ENCODE results near the gene ZBTB3.

The ZBTB3 gene

GRCh38 chr11:62753736-62754603 lies at the start of gene ZBTB3:
TSS of gene ZBTB3 (minus strand) at chr11:62754160. CDS start at chr11:62753664, 496 bp downstream.
- peak within 1 kb of the TSS; percentile 89 for H3K4me3 ChIP-seq (ENCODE audit: low read depth, low read length)

DNA sequence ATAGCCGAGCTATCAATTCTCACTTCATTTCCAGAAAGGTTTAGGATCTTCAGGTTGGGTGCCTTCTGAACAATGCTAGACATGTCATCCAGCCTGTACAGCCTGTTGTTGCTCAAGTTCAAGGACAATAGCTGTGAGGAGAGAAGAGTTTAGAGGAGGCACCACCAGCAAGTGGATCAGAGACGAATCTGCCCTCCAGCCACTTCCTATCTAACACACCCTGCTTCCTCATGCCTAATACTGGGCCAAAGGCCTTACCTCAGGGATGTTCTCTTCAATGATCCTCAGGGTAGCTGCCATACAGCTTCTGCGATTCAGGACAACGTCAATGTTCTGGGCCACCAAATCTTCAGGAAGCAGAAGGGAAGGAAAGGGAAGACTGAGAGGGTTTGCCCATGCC lies 47.1 kb upstream of the ZBTB3 start:
- H3K4me1 ChIP-seq (ENCODE audit: control insufficient read depth, insufficient read depth, low read length) = peaks cover 1% of the 10 kb centered on the region; the same call in 1 of the 2 replicates
- no peak overlapping the region for H3K4me3 ChIP-seq (ENCODE audit: low read depth, low read length)
- H3K36me3 ChIP-seq (ENCODE audit: control insufficient read depth, insufficient read depth, low read length) = peaks cover 73% of the 10 kb centered on the region
- no peaks in the 10 kb centered on the region for H3K9me3 ChIP-seq (ENCODE audit: control insufficient read depth, insufficient read depth, low read depth, low read length)
- H3K9ac ChIP-seq (ENCODE audit: low read length) = no peak overlapping the region
- H3K27ac ChIP-seq (ENCODE audit: low read depth, low read length) = no peak overlapping the region
- H3K27me3 ChIP-seq (ENCODE audit: control insufficient read depth, insufficient read depth, low read length) = no peaks in the 10 kb centered on the region

More at GRCh38 chr11:62753736-62754603, at the start of gene ZBTB3:
- Histone ChIP-seq H3K9ac (ENCODE audit: low read length) (peak within 1 kb of the TSS; percentile 75), H3K27ac (ENCODE audit: low read depth, low read length) (peak within 1 kb of the TSS; percentile 22), H3K9me3 (ENCODE audit: control insufficient read depth, insufficient read depth, low read depth, low read length) (no peaks in the 10 kb centered on the region), H3K4me1 (ENCODE audit: control insufficient read depth, insufficient read depth, low read length) (peaks cover 14% of the 10 kb centered on the region; the same call in 1 of the 2 replicates), H3K27me3 (ENCODE audit: control insufficient read depth, insufficient read depth, low read length) (no peaks in the 10 kb centered on the region), H3K36me3 (ENCODE audit: control insufficient read depth, insufficient read depth, low read length) (peaks cover 25% of the 10 kb centered on the region)

DNA sequence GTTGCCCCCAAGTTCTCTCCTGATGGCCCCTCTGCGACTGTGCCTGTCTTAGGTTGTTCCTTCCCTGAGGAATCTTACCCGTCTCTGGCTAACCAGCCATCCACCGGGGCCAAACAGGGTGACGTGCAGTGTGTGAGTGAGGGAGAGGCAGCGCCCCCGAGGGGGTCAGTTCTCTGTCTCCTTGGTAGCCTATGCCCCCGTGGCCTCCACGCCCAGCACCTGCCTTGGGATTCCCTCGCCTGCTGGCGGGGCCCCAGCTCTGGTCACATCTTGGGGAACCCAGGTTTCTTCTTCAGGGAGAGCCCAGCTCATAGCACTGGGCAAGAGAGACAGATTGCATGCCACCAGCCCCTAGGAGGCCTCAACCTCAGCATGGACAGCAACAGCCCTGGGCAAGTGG lies 45.5 kb upstream of the ZBTB3 start:
- Histone ChIP-seq H3K9me3 (ENCODE audit: control insufficient read depth, insufficient read depth, low read depth, low read length) (no peaks in the 10 kb centered on the region), H3K27ac (ENCODE audit: low read depth, low read length) (no peak overlapping the region), H3K36me3 (ENCODE audit: control insufficient read depth, insufficient read depth, low read length) (peaks cover 88% of the 10 kb centered on the region)

GRCh38 chr11:62796281-62796680 lies 42.3 kb upstream of the ZBTB3 start:
- no peaks in the 10 kb centered on the region for H3K27me3 ChIP-seq (ENCODE audit: control insufficient read depth, insufficient read depth, low read length)
- H3K36me3 ChIP-seq (ENCODE audit: control insufficient read depth, insufficient read depth, low read length) = peaks cover 86% of the 10 kb centered on the region
- H3K4me3 ChIP-seq (ENCODE audit: low read depth, low read length) = no peak overlapping the region
- no peaks in the 10 kb centered on the region for H3K9me3 ChIP-seq (ENCODE audit: control insufficient read depth, insufficient read depth, low read depth, low read length)
- H3K9ac ChIP-seq (ENCODE audit: low read length) = no peak overlapping the region
- no peak overlapping the region for H3K27ac ChIP-seq (ENCODE audit: low read depth, low read length)
- H3K4me1 ChIP-seq (ENCODE audit: control insufficient read depth, insufficient read depth, low read length) = peaks cover 8% of the 10 kb centered on the region

More for the DNA sequence above, 45.5 kb upstream of the ZBTB3 start:
- H3K4me1 ChIP-seq (ENCODE audit: control insufficient read depth, insufficient read depth, low read length) = no peaks in the 10 kb centered on the region
- peak overlapping the region; percentile 10 for H3K9ac ChIP-seq (ENCODE audit: low read length)
- no peaks in the 10 kb centered on the region for H3K27me3 ChIP-seq (ENCODE audit: control insufficient read depth, insufficient read depth, low read length)
- H3K4me3 ChIP-seq (ENCODE audit: low read depth, low read length) = no peak overlapping the region

DNA sequence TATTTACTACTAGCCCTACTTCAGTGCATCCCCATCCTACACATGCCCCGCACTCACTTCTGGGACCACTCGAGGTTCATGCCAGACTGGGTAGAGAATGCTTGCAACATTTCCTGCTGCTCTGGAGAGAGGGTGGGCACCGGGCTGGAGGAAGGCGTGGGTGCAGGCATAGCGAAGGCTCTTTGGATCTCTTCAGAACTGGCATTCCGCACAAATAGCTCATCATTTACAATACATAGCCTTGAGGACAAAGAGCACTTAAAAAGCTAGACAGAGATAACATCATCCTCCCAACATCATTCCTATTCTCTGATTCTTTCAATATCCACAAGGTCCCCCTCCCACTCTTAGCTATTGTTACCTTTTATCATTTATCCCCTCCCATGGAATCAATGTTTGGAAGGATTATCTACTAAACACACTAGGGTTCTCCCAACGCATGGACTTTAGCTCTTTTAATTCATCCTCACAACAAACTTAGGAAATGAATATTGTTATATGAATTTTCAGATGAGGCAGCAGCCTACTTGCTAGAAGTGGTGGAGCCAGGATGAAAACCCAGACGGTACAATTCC lies 40.3 kb upstream of the ZBTB3 start:
- H3K9me3 ChIP-seq (ENCODE audit: control insufficient read depth, insufficient read depth, low read depth, low read length) = no peaks in the 10 kb centered on the region
- no peaks in the 10 kb centered on the region for H3K27me3 ChIP-seq (ENCODE audit: control insufficient read depth, insufficient read depth, low read length)
- peaks cover 82% of the 10 kb centered on the region for H3K36me3 ChIP-seq (ENCODE audit: control insufficient read depth, insufficient read depth, low read length)
- H3K9ac ChIP-seq (ENCODE audit: low read length) = no peak overlapping the region
- no peak overlapping the region for H3K4me3 ChIP-seq (ENCODE audit: low read depth, low read length)
- no peak overlapping the region for H3K27ac ChIP-seq (ENCODE audit: low read depth, low read length)
- peaks cover 14% of the 10 kb centered on the region for H3K4me1 ChIP-seq (ENCODE audit: control insufficient read depth, insufficient read depth, low read length)

DNA sequence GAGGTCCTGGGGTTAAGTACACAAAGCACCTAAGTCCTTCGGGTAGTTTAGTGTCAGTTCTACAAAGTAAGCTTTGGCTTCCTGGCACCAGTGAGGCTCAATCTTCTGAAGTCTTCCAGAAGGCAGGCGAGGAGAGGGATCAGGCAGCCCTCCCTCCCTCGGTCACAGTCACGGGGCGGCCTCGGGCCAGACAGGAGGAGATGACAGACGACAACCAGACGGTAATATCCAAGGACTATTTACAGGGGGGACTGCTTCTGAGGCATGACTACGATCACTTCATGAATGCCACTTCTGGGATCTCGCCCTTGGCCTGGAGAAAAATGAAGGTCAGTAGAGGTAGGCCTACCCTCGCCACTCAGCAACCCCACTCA lies 38.2 kb upstream of the ZBTB3 start:
- Histone ChIP-seq H3K27ac (ENCODE audit: low read depth, low read length) (no peak overlapping the region), H3K36me3 (ENCODE audit: control insufficient read depth, insufficient read depth, low read length) (peaks cover 65% of the 10 kb centered on the region), H3K27me3 (ENCODE audit: control insufficient read depth, insufficient read depth, low read length) (no peaks in the 10 kb centered on the region), H3K4me3 (ENCODE audit: low read depth, low read length) (peak overlapping the region; percentile 100), H3K9me3 (ENCODE audit: control insufficient read depth, insufficient read depth, low read depth, low read length) (no peaks in the 10 kb centered on the region), H3K4me1 (ENCODE audit: control insufficient read depth, insufficient read depth, low read length) (peaks cover 14% of the 10 kb centered on the region), H3K9ac (ENCODE audit: low read length) (peak overlapping the region; percentile 96)

GRCh38 chr11:62791501-62792201 lies 37.7 kb upstream of the ZBTB3 start, which contains the start of gene TMEM223:
TSS of gene TMEM223 (minus strand) at chr11:62792006. CDS start at chr11:62791994, 12 bp downstream.
- Histone ChIP-seq H3K4me3 (ENCODE audit: low read depth, low read length) (peak within 1 kb of the TSS; percentile 100), H3K9ac (ENCODE audit: low read length) (peak within 1 kb of the TSS; percentile 96), H3K27ac (ENCODE audit: low read depth, low read length) (peak within 1 kb of the TSS; percentile 96), H3K9me3 (ENCODE audit: control insufficient read depth, insufficient read depth, low read depth, low read length) (no peaks in the 10 kb centered on the region), H3K4me1 (ENCODE audit: control insufficient read depth, insufficient read depth, low read length) (peaks cover 14% of the 10 kb centered on the region), H3K36me3 (ENCODE audit: control insufficient read depth, insufficient read depth, low read length) (peaks cover 61% of the 10 kb centered on the region), H3K27me3 (ENCODE audit: control insufficient read depth, insufficient read depth, low read length) (no peaks in the 10 kb centered on the region)

- Histone ChIP-seq H3K36me3 (ENCODE audit: control insufficient read depth, insufficient read depth, low read length) (peaks cover 47% of the 10 kb centered on the region), H3K27me3 (ENCODE audit: control insufficient read depth, insufficient read depth, low read length) (no peaks in the 10 kb centered on the region), H3K9me3 (ENCODE audit: control insufficient read depth, insufficient read depth, low read depth, low read length) (no peaks in the 10 kb centered on the region), H3K4me3 (ENCODE audit: low read depth, low read length) (no peak overlapping the region), H3K9ac (ENCODE audit: low read length) (no peak overlapping the region), H3K27ac (ENCODE audit: low read depth, low read length) (no peak overlapping the region), H3K4me1 (ENCODE audit: control insufficient read depth, insufficient read depth, low read length) (peaks cover 17% of the 10 kb centered on the region)
These were observed 35.6 kb upstream of the ZBTB3 start for GRCh38 chr11:62789576-62789975.

DNA sequence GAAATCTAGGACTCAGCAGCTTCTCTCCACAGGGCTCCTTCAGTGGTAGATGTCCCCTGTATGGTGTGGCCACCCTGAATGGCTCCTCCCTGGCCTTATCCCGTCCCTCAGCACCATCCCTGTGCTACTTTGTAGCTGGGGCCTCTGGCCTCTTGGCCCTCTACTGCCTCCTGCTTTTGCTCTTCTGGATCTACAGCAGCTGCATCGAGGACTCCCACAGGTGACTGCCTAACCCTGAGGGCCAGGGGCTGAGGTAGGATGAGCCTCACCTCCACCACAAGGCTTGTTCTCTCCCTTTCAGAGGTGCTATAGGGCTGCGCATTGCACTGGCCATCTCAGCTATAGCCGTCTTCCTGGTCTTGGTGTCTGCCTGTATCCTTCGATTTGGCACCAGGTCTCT lies 35.0 kb upstream of the ZBTB3 start:
- H3K9ac ChIP-seq (ENCODE audit: low read length) = no peak overlapping the region
- H3K36me3 ChIP-seq (ENCODE audit: control insufficient read depth, insufficient read depth, low read length) = peaks cover 43% of the 10 kb centered on the region
- H3K4me3 ChIP-seq (ENCODE audit: low read depth, low read length) = no peak overlapping the region
- no peaks in the 10 kb centered on the region for H3K27me3 ChIP-seq (ENCODE audit: control insufficient read depth, insufficient read depth, low read length)
- no peaks in the 10 kb centered on the region for H3K9me3 ChIP-seq (ENCODE audit: control insufficient read depth, insufficient read depth, low read depth, low read length)
- H3K27ac ChIP-seq (ENCODE audit: low read depth, low read length) = no peak overlapping the region
- H3K4me1 ChIP-seq (ENCODE audit: control insufficient read depth, insufficient read depth, low read length) = peaks cover 17% of the 10 kb centered on the region

DNA sequence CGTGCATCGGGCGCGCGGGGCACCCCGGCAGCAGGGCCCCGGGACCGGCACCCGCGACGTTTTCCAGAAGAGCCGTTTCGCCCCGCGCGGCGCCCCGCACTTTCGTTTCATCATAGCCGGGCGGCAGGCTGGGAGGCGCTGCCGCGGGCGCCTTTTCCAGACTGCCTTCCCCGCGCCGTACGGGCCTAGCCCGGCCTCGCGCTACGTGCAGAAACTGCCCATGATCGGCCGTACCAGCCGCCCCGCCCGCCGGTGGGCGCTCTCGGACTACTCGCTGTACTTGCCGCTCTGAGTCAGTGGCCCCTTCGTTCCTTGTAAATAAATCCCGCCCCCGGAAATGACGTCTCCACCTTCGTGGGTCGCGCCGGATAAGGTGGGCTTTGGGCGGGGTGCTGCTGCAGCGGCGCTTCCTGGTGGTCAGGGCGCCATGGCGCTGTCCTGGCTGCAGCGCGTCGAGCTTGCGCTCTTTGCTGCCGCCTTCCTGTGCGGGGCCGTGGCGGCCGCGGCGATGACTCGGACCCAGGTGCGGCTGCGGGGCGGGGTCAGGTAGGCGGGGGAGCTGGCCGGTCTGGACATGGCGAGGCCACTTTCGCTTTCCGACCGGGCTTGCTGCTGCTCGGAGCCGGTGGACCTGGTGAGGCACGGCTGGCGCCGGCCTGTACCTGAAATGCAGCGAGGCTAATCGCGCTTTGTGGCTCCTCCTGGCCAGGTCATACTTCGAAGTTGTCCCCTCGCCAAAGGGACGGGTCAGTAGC lies 33.2 kb upstream of the ZBTB3 start, which contains the start of gene TMEM179B:
TMEM179B (plus strand) TSS at position 398 of the 755 bp plus-strand sequence; CDS start at position 428, 30 bp downstream.
- Histone ChIP-seq H3K4me1 (ENCODE audit: control insufficient read depth, insufficient read depth, low read length) (peaks cover 12% of the 10 kb centered on the region), H3K36me3 (ENCODE audit: control insufficient read depth, insufficient read depth, low read length) (peaks cover 42% of the 10 kb centered on the region), H3K9me3 (ENCODE audit: control insufficient read depth, insufficient read depth, low read depth, low read length) (no peaks in the 10 kb centered on the region), H3K27me3 (ENCODE audit: control insufficient read depth, insufficient read depth, low read length) (no peaks in the 10 kb centered on the region), H3K9ac (ENCODE audit: low read length) (peak within 1 kb of the TSS; percentile 97), H3K4me3 (ENCODE audit: low read depth, low read length) (peak within 1 kb of the TSS; percentile 96), H3K27ac (ENCODE audit: low read depth, low read length) (peak within 1 kb of the TSS; percentile 86)

Data from HUES6 (cell line).